OCI-M1 (cell line): ENCODE results near the gene ZFP36L2.
A peak's percentile ranks its signal among the peaks of the same experiment; 100 is the strongest.

Source experiments
- DNase-seq: peaks from one replicate; lab custom pipeline; 2025; lab: John Stamatoyannopoulos, UW

ZFP36L2 gene

DNA sequence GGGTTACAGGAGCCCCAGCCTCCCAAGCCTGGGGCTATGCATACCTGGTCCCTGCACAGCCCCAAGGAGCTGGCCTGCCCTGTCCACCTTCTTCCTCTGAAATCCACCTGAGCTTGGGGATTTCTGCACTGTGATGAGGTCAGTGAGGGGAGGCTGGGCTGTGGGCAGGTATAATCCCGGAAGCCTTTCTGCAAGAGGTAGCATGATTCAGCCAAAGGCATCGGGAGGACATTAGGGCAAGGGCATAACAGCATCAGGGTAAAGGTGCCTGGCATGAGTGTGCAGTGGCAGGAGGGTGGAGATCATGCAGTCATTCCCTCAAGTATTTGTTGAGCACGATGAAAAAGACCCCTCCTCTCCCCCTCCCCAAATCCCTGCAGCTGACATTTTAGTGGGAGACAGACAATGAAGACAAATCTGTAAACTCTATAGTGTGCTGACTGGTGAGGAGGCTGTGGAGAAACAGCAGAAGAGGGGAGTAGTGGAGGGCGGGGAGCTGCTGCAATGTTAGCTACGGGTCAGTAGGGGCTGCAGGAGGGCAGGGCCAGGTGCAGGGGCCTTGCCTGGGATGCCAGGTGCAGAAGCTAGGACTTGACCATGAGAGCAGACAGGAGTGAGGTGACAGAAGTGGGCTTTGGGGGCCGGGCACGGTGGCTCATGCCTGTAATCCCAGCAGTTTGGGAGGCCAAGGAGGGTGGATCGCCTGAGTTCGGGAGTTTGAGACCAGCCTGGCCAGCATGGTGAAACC, 18.7 kb downstream of the ZFP36L2 start:
- DNase-seq, result no peak

DNA sequence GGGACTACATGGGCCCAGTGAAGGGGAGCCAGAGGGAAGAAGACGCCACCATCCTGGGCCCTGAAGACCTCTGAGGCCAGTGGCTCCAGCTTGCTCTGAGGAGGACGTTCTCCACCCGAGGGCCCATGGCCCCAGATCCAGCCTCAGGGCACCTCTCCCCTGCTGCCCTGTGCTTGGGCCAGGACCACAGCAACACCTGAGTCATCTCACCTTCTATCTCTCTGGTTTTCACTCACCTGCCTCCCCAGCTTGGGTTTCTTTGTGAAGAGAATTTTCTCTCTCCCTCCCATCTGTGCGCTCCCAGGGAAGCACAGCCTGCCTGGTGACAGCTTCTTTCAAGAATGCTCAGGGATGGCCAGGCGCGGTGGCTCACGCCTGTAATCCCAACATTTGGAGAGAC, 19.8 kb downstream of the ZFP36L2 start:
- DNase-seq, result no peak

DNA sequence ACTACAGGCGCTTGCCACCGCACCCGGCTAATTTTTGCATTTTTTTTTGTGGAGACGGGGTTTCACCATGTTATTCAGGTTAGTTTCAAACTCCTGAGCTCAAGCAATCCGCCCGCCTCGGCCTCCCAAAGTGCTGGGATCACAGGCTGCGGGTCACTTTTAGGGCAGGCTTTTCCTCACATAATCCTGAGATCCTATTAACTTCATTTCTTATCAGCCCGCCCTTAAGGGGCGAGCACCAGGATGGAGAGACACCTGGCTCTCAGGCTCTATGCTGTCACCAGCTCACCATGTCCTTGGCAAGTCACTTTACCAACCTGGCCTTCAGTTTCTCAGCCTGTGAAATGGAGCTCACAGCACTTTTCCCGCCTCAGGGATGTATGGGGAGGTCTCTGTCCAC, 23.0 kb downstream of the ZFP36L2 start:
- no peak for DNase-seq

DNA sequence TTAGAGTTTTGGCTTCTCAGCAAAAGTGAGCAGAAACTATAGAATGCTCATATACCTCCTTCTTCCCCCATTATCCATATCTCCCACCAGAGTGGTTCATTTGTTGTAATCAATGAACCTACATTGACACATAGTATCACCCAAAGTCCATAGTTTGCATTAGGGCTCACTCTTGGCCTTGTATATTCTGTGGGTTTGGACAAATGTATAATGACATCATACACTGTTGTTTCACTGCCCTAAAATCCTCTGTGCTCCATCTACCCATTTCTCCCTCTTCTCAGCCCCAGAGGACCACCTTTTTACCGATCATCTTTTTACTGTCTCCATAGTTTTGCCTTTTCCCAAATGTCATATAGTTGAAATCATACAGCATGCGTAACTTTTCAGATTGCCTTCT, 24.1 kb downstream of the ZFP36L2 start:
- no peak for DNase-seq

GRCh38 chr2:43201497-43201896, 24.9 kb downstream of the ZFP36L2 start:
- no peak for DNase-seq

DNA sequence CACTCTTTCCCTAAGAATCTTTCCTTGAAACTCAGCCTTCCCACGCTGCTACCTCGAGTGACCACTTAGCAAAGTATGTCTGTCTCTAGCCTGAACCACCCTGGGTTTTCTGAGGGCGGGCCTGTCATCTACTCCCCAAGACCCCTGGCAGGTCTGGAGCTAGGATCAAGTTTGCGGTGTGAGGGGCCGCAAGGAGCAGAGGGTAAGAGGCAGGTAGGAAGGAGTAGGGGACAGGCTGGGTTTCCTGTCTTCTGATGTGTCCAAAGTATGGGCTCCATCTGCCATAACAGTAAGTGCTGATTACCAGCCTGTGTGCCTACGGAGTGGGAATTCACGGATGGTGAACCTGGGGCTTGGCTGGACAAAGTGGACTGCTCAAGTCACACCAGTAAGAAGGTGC, 25.4 kb downstream of the ZFP36L2 start:
- DNase-seq, result no peak

DNA sequence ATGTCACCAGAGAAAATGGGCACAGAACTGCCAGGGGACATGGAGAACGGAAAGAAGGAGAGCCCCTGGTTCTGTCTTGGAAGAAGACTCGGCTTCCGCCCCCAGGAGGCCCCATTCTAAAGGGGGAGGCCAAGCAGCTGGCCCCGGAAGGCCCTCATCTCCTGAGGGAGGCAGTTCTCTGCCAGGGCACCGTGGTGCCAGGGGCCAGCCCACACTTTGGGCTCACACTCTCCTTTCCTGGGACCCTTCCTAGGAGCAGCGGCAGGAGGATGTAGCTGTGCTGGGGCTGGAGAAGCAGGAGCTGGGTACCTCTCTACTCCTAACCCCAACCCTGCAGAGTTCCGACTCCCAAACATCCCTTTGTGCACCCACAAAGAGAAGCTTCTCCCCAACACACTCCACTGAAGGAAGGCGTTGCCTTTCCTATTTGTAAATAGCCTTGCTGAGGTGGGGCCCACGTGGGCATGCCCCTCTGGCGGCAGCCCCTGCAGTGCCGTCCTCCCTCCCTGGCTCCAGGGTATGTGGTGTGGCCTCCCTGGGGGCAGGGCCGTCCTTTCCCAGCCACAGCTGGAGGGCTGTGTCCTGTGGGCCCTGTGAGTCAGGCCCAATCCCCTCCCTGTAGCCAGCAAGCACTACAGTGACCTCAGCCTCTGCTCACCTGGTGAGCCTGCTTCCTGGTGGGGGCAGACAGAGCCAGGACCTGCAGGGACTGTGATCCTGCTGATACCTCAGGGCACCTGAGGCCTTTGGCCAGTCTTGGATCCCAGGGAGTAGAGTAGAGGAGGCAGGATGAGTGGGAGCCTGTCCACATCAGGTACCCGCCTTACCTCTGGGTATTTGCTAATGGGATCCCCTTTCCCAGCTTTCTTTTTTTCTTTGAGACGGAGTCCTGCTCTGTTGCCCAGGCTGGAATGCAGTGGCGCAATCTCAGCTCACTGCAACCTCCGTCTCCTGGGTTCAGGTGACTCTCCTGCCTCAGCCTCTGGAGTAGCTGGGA, 26.6 kb downstream of the ZFP36L2 start:
- no peak for DNase-seq

DNA sequence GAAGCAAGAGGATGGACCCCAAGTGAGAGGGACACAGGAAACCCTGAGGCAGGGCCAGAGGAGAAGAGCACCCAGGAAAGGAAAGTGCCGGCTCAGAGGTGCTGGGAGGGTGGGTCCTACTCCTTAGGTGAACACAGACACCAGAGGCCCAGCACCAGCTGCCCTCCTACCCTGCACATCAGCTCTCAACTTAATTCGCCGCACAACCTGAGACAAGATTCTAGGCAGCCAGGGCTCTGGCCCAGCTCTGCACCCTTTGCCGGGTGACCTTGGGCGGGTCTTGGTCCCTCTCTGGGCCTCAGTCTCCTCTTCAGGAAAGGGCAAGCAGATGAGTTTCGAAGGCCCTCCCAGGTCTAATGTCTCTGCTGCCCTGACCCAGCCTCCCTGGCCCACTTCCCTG, 28.1 kb downstream of the ZFP36L2 start:
- DNase-seq, result no peak

- DNase-seq, result no peak
Measured at GRCh38 chr2:43197588-43197896, 28.9 kb downstream of the ZFP36L2 start.

DNA sequence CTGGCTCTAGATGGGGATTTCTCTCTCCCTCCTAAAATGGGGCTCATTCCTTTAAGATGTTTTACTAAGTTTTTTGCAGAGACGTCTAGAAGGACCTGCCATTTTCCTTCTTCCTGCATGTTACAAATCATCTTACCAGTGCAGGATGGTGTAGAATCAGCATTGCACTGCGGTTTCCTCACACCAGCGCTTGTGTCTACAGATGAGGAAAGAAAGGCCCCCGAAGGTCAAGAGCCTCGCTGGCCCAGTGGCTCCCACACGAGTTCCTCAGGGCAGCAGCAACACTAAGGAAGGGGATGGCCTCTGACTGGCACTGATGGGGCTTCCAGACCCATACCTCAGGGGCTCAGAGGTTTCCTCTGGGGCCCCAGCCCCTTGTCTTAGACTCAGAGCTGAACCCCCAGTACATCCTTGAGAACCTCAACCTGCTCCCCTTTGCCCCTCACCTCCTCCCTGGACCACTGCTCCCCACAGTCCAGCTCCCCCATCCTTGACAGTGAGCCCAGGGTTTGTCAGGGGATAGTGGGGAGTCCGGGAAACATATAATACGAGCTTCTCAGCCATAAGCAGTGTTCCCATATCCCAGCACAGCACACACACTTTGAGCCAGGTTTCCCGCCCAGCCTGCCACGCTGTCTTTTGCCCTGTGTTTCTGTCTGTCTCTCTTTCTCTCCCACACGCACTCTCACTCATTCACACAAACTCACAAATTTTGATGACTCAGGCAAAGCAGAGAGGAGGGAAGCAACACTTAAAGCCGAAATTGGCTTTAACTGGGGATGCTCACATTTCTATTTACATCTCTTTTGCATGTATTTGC, 29.4 kb downstream of the ZFP36L2 start:
- no peak for DNase-seq

DNA sequence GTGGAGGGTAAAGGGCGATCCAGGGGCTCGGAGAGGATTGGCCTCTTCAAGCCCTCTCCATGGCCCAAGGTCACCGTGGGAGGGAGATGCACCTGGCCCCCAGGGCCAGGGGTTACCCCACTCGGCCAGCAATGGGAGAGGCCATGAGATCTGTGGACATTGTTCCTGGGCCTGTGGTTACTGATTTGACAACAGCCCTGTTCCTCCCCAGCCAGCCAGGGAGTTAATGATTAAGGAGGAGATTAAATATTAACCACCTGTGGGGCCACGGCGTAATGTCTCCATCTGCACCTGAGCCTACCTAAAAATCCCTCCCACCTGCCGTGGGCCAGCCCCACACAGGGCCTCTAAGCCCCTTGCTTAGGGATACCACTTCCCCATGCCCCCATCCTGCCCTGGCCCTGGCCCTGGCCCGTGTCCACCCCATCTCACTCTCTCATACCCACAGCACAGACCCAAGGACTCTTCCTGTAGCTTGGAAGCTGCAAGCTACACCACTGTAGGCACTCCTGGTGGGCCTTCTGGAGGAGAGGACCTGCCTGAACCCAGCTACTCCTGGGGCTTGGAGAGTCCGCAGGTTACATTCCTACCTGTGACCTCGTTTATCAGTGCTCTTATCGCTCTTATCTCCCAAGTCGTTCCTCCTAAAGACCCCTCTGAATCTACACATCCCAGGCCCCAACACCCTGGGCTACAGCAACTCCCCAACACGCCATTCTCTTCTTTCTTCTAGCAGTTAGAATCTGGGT, 32.1 kb downstream of the ZFP36L2 start:
- no peak for DNase-seq

GRCh38 chr2:43193652-43194120, 32.7 kb downstream of the ZFP36L2 start:
- DNase-seq, result no peak

- no peak for DNase-seq
Measured at GRCh38 chr2:43192744-43193651, 33.4 kb downstream of the ZFP36L2 start.

DNA sequence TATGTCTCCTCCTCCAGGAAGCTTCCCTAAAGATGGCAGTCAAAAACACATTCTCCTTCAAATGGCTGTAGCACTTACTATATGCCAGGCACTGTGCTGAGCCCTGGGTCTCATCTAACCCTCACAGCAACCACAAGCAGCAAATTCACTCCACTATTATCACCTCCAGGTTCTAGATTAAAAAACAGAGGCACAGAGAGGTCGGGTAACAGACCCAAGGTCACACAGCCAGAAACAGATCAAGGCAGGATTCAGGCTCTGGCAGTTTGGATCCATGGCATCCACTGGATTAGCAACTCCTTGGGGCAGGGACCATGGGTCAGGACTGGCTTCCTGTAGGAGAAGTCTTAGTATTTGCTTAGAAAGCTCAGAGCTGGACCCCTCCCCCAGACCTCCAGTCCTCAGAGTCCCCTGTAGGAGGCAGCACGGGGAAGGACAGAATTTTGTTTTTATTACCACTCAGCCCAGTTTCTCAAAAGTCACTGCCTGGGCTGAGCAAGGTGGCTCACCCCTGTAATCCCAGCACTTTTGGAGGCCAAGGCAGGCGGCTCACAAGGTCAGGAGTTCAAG, 34.4 kb downstream of the ZFP36L2 start:
- peak; percentile 49 for DNase-seq

DNA sequence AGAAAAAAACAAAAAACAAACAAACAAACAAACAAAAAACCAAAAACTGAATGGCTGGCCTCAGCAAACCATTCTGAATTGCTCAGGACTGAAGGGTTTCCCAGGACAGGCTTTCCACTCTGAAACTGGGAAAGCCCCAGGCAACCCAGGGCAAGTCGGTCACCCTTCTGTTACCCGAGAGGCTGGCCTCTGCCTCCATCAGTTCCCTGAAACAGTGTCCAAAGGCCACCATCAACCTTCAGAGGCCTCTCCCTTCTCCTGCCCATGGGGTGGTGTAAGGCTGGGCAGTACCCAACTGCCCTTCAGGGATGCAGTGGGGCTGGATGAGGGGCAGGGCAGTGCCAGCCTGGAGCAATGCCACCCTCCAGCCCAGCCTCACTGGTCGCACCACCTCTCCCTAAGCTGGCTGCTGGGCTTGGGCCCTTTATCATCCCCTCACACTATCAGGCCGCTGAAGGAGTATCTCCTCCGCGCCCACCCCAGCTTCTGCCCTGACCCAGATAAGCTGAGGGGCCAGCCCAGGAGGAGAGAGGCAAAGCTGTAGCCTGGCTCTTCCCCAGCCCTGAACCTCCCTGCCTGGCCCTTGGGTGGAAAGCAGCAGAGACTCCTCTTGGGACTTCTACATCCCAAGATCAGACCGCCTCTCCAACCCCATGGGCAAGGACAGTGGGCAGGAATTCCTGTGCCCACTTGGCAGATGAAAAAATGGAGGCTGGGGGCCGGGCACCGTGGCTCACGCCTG, 35.9 kb downstream of the ZFP36L2 start:
- peak; percentile 91 for DNase-seq

DNA sequence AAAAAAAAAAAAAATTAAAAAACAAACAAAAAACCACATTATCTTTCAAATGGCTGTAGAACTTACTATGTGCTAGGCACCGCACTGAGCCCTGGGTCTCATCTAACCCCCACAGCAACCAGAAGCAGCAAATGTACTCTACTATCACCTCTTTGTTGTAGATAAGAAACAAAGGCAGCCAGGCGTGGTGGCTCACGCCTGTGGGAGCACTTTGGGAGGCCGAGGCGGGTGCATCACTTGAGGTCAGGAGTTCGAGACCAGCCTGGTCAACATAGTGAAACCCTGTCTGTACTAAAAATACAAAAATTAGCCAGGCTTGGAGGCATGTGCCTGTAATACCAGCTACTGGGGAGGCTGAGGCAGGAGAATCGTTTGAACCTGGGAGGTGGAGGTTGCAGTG, 36.5 kb downstream of the ZFP36L2 start:
- peak; percentile 59 for DNase-seq

GRCh38 chr2:43188561-43189386, 37.6 kb downstream of the ZFP36L2 start:
- no peak for DNase-seq

DNA sequence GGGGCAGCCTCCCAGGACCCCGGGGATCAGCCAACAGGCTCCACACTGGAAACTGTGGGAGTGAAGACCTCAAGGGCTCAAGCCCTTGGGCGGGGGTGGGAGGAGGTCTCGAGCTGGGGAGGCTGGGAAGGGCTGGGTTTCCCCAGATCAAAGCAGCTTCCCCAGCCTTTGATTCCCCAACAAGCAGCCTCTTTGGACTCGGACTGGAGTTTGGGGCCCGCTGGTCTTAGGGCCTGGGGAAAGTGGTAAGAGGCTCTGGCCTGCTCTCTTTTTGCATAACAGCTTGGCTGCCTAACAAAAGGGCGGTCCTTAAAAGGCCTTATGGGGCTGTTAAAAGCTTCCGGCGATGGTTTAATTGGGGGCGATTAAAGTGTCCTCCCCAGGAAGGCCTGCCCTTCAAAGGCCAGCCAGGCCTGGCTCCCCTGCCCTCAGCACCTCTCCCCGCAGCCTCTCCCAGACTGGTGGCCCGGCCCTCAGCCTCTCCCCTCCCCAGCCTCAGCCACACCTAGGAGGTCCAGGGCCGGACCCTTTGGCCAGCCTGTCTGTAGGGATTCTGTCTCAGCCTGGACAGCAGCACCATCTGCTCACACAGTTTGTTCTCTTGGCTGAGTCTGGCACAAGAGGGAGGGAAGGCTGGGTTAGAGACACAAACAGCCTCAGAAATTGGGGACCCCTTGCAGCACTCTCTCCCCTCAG, 39.6 kb downstream of the ZFP36L2 start:
- no peak for DNase-seq
